GM12878 (cell line): ENCODE data around the gene PAM. TPM values are rescaled to one million over a fixed set of nuclear protein-coding genes. Genes with fewer than 3 reads are reported as not detected.

Experiments
- ATAC-seq: fragments of 200-7000 bp; cut with Tn5 transposase; 3 replicates; pipeline ENCODE4 v1.9.1; 2020; ENCODE audit warnings: mild to moderate bottlenecking, moderate library complexity
- BruUV-seq: library from RNA; stranded (reverse); fragments of 400-500 nt; replicated peaks from 2 replicates; lab custom pipeline; 2021; lab: Mats Ljungman, UMichigan
- CTCF ChIA-PET: fragments of 300-600 bp; sonication (Branson Sonifier 250); formaldehyde crosslinking; extraction: SDS; loops from one replicate; lab custom pipeline; 2021; ENCODE audit warnings: inconsistent platforms; lab: Yijun Ruan, JAX
- POLR2A ChIA-PET: fragments of 350-600 bp; formaldehyde crosslinking; extraction: SDS; loops from one replicate; lab custom pipeline; 2021; ENCODE audit warnings: inconsistent platforms; lab: Charles Lee
- RAD21 ChIA-PET: fragments of 300-600 bp; sonication (Branson Sonifier 250); formaldehyde crosslinking; loops from one replicate; lab custom pipeline; 2023; ENCODE audit warnings: antibody characterized with exemption; ENCODE audit not compliant: unreplicated experiment; lab: Charles Lee
- SMC1A ChIA-PET: fragments of 300-600 bp; sonication (Branson Sonifier 250); formaldehyde crosslinking; loops from one replicate; lab custom pipeline; 2023; ENCODE audit not compliant: unreplicated experiment, uncharacterized antibody; lab: Charles Lee
- DNase-seq: peaks from one replicate; pipeline ENCODE4 v3.0.0-alpha.2; 2011; ENCODE audit warnings: low read depth, low spot score
- FAIRE-seq: peaks from 3 replicates; lab custom pipeline; 2011; peaks lifted over from hg19 to GRCh38; lab: Jason Lieb, UNC
- H2AFZ ChIP-seq: 2 replicates; pipeline ENCODE4 v1.6.0; 2011; ENCODE audit warnings: low read depth, low read length, control low read depth; ENCODE audit not compliant: control insufficient read depth
- H3K27ac ChIP-seq: 2 replicates; pipeline ENCODE4 v1.5.1; 2011; ENCODE audit warnings: control low read depth; ENCODE audit not compliant: control insufficient read depth, insufficient read depth
- H3K27me3 ChIP-seq, 2 experiments: replicated peaks in 1 of 2; 2 replicates each; pipeline versions ENCODE4 v1.6.0 to v1.6.1; 2011; ENCODE audit warnings: low read length in 1 of 2; ENCODE audit not compliant: control insufficient read depth in 2 of 2, insufficient read depth in 2 of 2
- H3K36me3 ChIP-seq, 2 experiments: 2 replicates each; pipeline ENCODE4 v1.5.1; 2011; ENCODE audit warnings: low read length in 1 of 2; ENCODE audit not compliant: control insufficient read depth in 2 of 2, insufficient read depth in 2 of 2
- H3K4me1 ChIP-seq: 2 replicates; pipeline ENCODE4 v1.6.1; 2011; ENCODE audit warnings: mild to moderate bottlenecking, low read length, moderate library complexity, mixed read lengths; ENCODE audit not compliant: control insufficient read depth, insufficient read depth
- H3K4me2 ChIP-seq: 2 replicates; pipeline ENCODE4 v1.6.0; 2011; ENCODE audit warnings: control low read depth; ENCODE audit not compliant: control insufficient read depth, insufficient read depth
- H3K4me3 ChIP-seq: fragments of 200-600 bp; sonication (generic); 2 replicates; pipeline ENCODE4 v1.5.1; 2016
- H3K79me2 ChIP-seq: 2 replicates; pipeline ENCODE4 v1.6.0; 2011; ENCODE audit warnings: low read length; ENCODE audit not compliant: control insufficient read depth, insufficient read depth
- H3K9ac ChIP-seq: 2 replicates; pipeline ENCODE4 v1.8.0; 2011; ENCODE audit warnings: low read length, control low read depth, mixed read lengths; ENCODE audit not compliant: control insufficient read depth, insufficient read depth
- H3K9me3 ChIP-seq: replicated peaks from 3 replicates; pipeline ENCODE4 v1.5.1; 2011; ENCODE audit warnings: mild to moderate bottlenecking, low read length; ENCODE audit not compliant: control insufficient read depth, insufficient read depth
- H4K20me1 ChIP-seq: 2 replicates; pipeline ENCODE4 v1.6.0; 2011; ENCODE audit not compliant: control insufficient read depth, insufficient read depth
- ATF2 ChIP-seq: IDR thresholded peaks from 2 replicates; pipeline ENCODE4 v1.6.1; 2012; ENCODE audit warnings: low read length, inconsistent platforms
- FOS ChIP-seq: IDR thresholded peaks from 3 replicates; pipeline ENCODE4 v1.6.1; 2011; ENCODE audit warnings: borderline replicate concordance; ENCODE audit not compliant: insufficient read length; ENCODE audit errors: extremely low read depth
- HDGF ChIP-seq: fragments of 450-650 bp; IDR thresholded peaks from 2 replicates; pipeline ENCODE4 v1.6.1; 2016; ENCODE audit warnings: antibody characterized with exemption
- MTA2 ChIP-seq: fragments of 450-650 bp; IDR thresholded peaks from 2 replicates; pipeline ENCODE4 v1.6.1; 2016; ENCODE audit warnings: low read depth, mild to moderate bottlenecking, moderate library complexity
- SPI1 ChIP-seq: IDR thresholded peaks from 2 replicates; pipeline ENCODE4 v1.6.1; 2011; ENCODE audit warnings: low read depth, mild to moderate bottlenecking, low read length, moderate library complexity, borderline replicate concordance; ENCODE audit not compliant: insufficient read depth
- WGBS: methylation state at CpG from one replicate; pipeline ENCODE4 v1.1.6; 2016; ENCODE audit warnings: low lambda C conversion rate; ENCODE audit not compliant: insufficient replicate concordance, insufficient coverage; ENCODE audit errors: missing lambda C conversion rate; 5-methylcytosine and 5-hydroxymethylcytosine counted together
- in situ Hi-C: fragments of 300-500 bp; cut with MboI; formaldehyde crosslinking; loops from 9 replicates; pipeline ENCODE4 v1.14.3; 2018; ENCODE audit warnings: mixed read lengths
- intact Hi-C: fragments of 100-400 bp; cut with micrococcal nuclease; formaldehyde crosslinking; loops from one replicate; pipeline ENCODE4 v1.14.2; 2022; ENCODE audit not compliant: unreplicated experiment
- polyA plus RNA-seq, 11 experiments: library from polyadenylated mRNA; depleted of rRNA in 4 of 11; unstranded in 6 of 11; stranded (reverse) in 5 of 11; fragments of >200 nt; fragmentation: Nextera tagmentation in 4 of 11; fragmentation: Illumina TruSeq in 1 of 11; extraction: Ambion mirVana in 4 of 11; extraction: Trizol in 1 of 11; gene quantifications; 1 replicate in 1 of 11; 2 replicates in 10 of 11; pipeline versions ENCODE4 v1.2.1 to v1.2.3, GENCODE V29; 2011 to 2016; ENCODE audit warnings: inconsistent platforms in 2 of 11, missing spikeins in 2 of 11, low read depth in 1 of 11
- total RNA-seq, 4 experiments: library from RNA; depleted of rRNA in 3 of 4; stranded (reverse); fragments of >200 nt in 3 of 4; fragmentation: Illumina TruSeq in 1 of 4; extraction: Trizol in 1 of 4; gene quantifications; 2 replicates each; pipeline versions ENCODE4 v1.2.1 to v1.2.3, GENCODE V29; 2013 to 2021
- TF ChIP-seq, protein P1 (sequence below): fragments of 450-650 bp; IDR thresholded peaks from 2 replicates; pipeline ENCODE4 v1.6.1; 2016; ENCODE audit warnings: mild to moderate bottlenecking, moderate library complexity, borderline replicate concordance

Gene PAM
- total and polyA plus RNA-seq, 10 of the 15 experiments (the other 5 are each of a cell fraction or from before 2014, with no cell fraction given): 5.5 to 72.5 (median 15.4) TPM

GRCh38 chr5:102867992-102868662, 113.0 kb downstream of the PAM start:
- ChIA-PET RAD21 (interaction anchor here (0.6 to 1.4 kb wide), 3 partner anchors 12 to 87 kb away, joined by 3 to 4 read pairs (median 3); no protein-coding TSS in a partner anchor), POLR2A (interaction anchor here (1.0 kb wide), 1 partner anchor 10 kb away, joined by 3 read pairs; no protein-coding TSS in a partner anchor), CTCF (interaction anchor here (0.9 to 4.1 kb wide), 8 partner anchors 9 to 187 kb away, joined by 3 to 15 read pairs (median 4); no protein-coding TSS in a partner anchor), SMC1A (interaction anchor here (0.7 to 1.8 kb wide), 5 partner anchors 9 to 134 kb away, joined by 3 to 4 read pairs (median 3); no protein-coding TSS in a partner anchor)
- Histone ChIP-seq H3K79me2 (no peaks in the 10 kb centered on the region), H3K4me3 (no peak overlapping the region), H3K27me3 (no peaks in the 10 kb centered on the region), H3K4me1 (peaks cover 5% of the 10 kb centered on the region; the same call in 1 of the 2 replicates), H2AFZ (no peak overlapping the region), H3K36me3 (no peaks in the 10 kb centered on the region), H3K9ac (no peak overlapping the region), H4K20me1 (no peaks in the 10 kb centered on the region), H3K4me2 (no peak overlapping the region), H3K27ac (no peak overlapping the region), H3K9me3 (no peaks in the 10 kb centered on the region)
- in situ Hi-C loops: no loop called here
- TF ChIP-seq FOS: no peak
- peak; percentile 38; the same call in 1 of the 2 replicates for TF ChIP-seq MTA2
- TF ChIP-seq SPI1: peak; percentile 64
- TF ChIP-seq HDGF: no peak
- FAIRE-seq: no peak
- no peak for ATAC-seq
- WGBS: 67% methylated on average over 3 of the region's 3 CpGs
- intact Hi-C loops: no loop called here
- TSS peak; percentile 29 for BruUV-seq
- no peak for DNase-seq

DNA sequence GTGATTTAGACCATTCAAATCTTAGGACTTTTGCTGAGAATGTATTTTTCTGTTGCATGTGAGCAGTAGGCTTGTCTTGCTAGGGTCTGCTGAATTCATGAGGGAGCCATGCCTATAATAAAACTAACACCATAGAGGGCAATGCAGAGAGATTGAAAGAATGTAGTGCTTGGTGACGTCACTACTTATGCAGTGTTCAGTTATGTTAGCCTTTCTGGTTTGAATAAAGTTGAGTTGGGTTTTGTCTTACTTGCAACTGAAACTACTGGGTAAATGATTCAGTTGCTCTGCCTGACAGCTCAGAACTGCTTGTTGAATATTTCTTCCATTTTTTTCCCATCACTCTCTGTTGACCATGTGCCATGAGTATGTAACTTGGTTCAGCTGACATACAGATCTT, 114.1 kb downstream of the PAM start:
- no peaks in the 10 kb centered on the region for H4K20me1 ChIP-seq
- 100% methylated on average over 1 of the region's 1 CpG for WGBS
- H3K27ac ChIP-seq: no peak overlapping the region
- in situ Hi-C loops (no loop called here), intact Hi-C loops (no loop called here)
- DNase-seq (no peak), ATAC-seq (no peak), FAIRE-seq (no peak)
- no peak for TF ChIP-seq ATF2
- TF ChIP-seq, protein P1, sequence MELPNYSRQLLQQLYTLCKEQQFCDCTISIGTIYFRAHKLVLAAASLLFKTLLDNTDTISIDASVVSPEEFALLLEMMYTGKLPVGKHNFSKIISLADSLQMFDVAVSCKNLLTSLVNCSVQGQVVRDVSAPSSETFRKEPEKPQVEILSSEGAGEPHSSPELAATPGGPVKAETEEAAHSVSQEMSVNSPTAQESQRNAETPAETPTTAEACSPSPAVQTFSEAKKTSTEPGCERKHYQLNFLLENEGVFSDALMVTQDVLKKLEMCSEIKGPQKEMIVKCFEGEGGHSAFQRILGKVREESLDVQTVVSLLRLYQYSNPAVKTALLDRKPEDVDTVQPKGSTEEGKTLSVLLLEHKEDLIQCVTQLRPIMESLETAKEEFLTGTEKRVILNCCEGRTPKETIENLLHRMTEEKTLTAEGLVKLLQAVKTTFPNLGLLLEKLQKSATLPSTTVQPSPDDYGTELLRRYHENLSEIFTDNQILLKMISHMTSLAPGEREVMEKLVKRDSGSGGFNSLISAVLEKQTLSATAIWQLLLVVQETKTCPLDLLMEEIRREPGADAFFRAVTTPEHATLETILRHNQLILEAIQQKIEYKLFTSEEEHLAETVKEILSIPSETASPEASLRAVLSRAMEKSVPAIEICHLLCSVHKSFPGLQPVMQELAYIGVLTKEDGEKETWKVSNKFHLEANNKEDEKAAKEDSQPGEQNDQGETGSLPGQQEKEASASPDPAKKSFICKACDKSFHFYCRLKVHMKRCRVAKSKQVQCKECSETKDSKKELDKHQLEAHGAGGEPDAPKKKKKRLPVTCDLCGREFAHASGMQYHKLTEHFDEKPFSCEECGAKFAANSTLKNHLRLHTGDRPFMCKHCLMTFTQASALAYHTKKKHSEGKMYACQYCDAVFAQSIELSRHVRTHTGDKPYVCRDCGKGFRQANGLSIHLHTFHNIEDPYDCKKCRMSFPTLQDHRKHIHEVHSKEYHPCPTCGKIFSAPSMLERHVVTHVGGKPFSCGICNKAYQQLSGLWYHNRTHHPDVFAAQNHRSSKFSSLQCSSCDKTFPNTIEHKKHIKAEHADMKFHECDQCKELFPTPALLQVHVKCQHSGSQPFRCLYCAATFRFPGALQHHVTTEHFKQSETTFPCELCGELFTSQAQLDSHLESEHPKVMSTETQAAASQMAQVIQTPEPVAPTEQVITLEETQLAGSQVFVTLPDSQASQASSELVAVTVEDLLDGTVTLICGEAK: peak; percentile 50; the same call in 1 of the 2 replicates
- H3K4me1 ChIP-seq: peaks cover 5% of the 10 kb centered on the region; the same call in 1 of the 2 replicates
- no peaks in the 10 kb centered on the region for H3K36me3 ChIP-seq
- H3K79me2 ChIP-seq: no peaks in the 10 kb centered on the region
- ChIA-PET SMC1A (interaction anchor here (1.2 kb wide), 2 partner anchors 10 to 12 kb away, joined by 3 read pairs; no protein-coding TSS in a partner anchor), RAD21 (no interaction called here), POLR2A (interaction anchor here (1.0 kb wide), 1 partner anchor 11 kb away, joined by 3 read pairs; no protein-coding TSS in a partner anchor), CTCF (interaction anchor here (0.9 kb wide), 1 partner anchor 10 kb away, joined by 3 read pairs; no protein-coding TSS in a partner anchor)
- H3K9me3 ChIP-seq: no peaks in the 10 kb centered on the region
- no peak overlapping the region for H3K9ac ChIP-seq
- H3K27me3 ChIP-seq: no peaks in the 10 kb centered on the region
- no peak overlapping the region for H2AFZ ChIP-seq
- no peak overlapping the region for H3K4me2 ChIP-seq
- H3K4me3 ChIP-seq: no peak overlapping the region
- BruUV-seq: no TSS peak
